Measurements from ENCODE around the gene MGST2. TPM values are rescaled to one million over a fixed set of nuclear protein-coding genes. Genes with fewer than 3 reads are reported as not detected.

Gene MGST2
- total and polyA plus RNA-seq, 3 donors from 2014 or later: 82.2 to 97.9 (median 87.6) TPM

- Histone ChIP-seq H3K27ac (no peak overlapping the region), H3K4me1 (peaks cover 15% of the 10 kb centered on the region), H3K27me3 (no peaks in the 10 kb centered on the region), H3K36me3 (ENCODE audit: low read depth, missing control alignments) (no peaks in the 10 kb centered on the region), H3K4me3 (no peak overlapping the region), H3K9me3 (no peaks in the 10 kb centered on the region)
- WGBS, 2 donors: 100% methylated on average over 1 of the region's 1 CpG
- DNase-seq: no peak
- TF ChIP-seq POLR2A (IDR thresholded peaks at IDR 0.05) (no peak), CTCF (IDR thresholded peaks at IDR 0.05) (no peak)
- intact Hi-C loops (cut with DNase I; ENCODE audit: low total_unique reads): no loop called here
These were observed 78.6 kb downstream of the MGST2 start for GRCh38 chr4:139744232-139744631.

GRCh38 chr4:139745111-139745639 is 79.6 kb downstream of the MGST2 start:
- WGBS, 2 donors: 93% methylated on average over 6 of the region's 6 CpGs
- no peak for DNase-seq

DNA sequence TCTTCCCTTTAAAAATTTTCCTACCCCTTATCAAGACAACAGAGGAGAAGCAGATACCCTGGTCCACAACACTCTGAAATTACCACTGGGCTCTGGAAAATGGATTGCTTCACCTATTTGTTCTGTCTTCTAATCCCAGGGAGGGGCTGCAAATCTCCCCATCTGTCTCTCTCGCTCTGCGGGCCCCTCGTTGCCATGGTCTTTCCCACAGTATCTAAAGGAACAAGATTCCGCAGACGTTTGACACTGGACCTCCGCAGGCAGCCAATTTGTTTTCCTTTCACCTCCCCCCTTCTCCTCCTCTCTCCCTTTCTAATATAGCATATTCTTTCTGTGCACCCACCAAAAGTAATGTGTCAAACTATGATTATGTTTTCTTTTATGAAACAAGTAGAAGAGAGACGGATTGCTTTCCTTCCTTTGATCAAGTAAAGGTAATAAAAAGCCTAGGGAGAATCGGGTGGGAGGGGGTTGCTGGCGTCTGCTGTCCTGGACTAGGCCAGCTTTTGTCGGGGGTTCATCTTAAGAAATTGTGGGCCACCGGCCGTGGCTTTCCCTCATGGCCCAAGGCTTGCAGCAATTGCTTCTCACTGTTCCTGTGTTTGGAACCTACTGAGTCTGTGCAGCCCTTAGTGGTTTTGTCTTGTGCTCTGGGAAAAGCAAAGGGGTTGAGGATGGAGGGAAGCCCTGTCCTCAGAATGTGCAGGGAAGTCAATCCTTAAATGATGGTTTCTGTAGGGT is 81.0 kb downstream of the MGST2 start:
- H3K27ac ChIP-seq: no peak overlapping the region
- no peak overlapping the region for H3K4me3 ChIP-seq
- TF ChIP-seq POLR2A (IDR thresholded peaks at IDR 0.05) (no peak), CTCF (IDR thresholded peaks at IDR 0.05) (no peak)
- H3K4me1 ChIP-seq: no peaks in the 10 kb centered on the region
- no peaks in the 10 kb centered on the region for H3K36me3 ChIP-seq (ENCODE audit: low read depth, missing control alignments)
- intact Hi-C loops (cut with DNase I; ENCODE audit: low total_unique reads): no loop called here
- H3K27me3 ChIP-seq: no peaks in the 10 kb centered on the region
- 68 to 80% methylated on average over 12 of the region's 12 CpGs for WGBS, 2 donors
- H3K9me3 ChIP-seq: no peaks in the 10 kb centered on the region
- DNase-seq: no peak

More at GRCh38 chr4:139745111-139745639, 79.6 kb downstream of the MGST2 start:
- H3K36me3 ChIP-seq (ENCODE audit: low read depth, missing control alignments): no peaks in the 10 kb centered on the region
- H3K9me3 ChIP-seq: no peaks in the 10 kb centered on the region
- peaks cover 8% of the 10 kb centered on the region for H3K4me1 ChIP-seq
- no peak overlapping the region for H3K27ac ChIP-seq
- no peak for TF ChIP-seq POLR2A (IDR thresholded peaks at IDR 0.05)
- no peak for TF ChIP-seq CTCF (IDR thresholded peaks at IDR 0.05)
- no peaks in the 10 kb centered on the region for H3K27me3 ChIP-seq
- intact Hi-C loops (cut with DNase I; ENCODE audit: low total_unique reads): no loop called here
- H3K4me3 ChIP-seq: no peak overlapping the region

GRCh38 chr4:139749338-139749737 is 83.7 kb downstream of the MGST2 start:
- Histone ChIP-seq H3K27ac (no peak overlapping the region), H3K36me3 (ENCODE audit: low read depth, missing control alignments) (no peaks in the 10 kb centered on the region), H3K4me1 (no peaks in the 10 kb centered on the region), H3K4me3 (no peak overlapping the region), H3K9me3 (no peaks in the 10 kb centered on the region), H3K27me3 (no peaks in the 10 kb centered on the region)
- intact Hi-C loops (cut with DNase I; ENCODE audit: low total_unique reads): no loop called here
- TF ChIP-seq CTCF (IDR thresholded peaks at IDR 0.05) (no peak), POLR2A (IDR thresholded peaks at IDR 0.05) (no peak)
- DNase-seq: no peak
- 83 to 88% methylated on average over 6 of the region's 6 CpGs for WGBS, 2 donors

All from testis (tissue), 3 donors.